ENCODE measurements around the gene EPB41L4B.

The EPB41L4B gene

DNA sequence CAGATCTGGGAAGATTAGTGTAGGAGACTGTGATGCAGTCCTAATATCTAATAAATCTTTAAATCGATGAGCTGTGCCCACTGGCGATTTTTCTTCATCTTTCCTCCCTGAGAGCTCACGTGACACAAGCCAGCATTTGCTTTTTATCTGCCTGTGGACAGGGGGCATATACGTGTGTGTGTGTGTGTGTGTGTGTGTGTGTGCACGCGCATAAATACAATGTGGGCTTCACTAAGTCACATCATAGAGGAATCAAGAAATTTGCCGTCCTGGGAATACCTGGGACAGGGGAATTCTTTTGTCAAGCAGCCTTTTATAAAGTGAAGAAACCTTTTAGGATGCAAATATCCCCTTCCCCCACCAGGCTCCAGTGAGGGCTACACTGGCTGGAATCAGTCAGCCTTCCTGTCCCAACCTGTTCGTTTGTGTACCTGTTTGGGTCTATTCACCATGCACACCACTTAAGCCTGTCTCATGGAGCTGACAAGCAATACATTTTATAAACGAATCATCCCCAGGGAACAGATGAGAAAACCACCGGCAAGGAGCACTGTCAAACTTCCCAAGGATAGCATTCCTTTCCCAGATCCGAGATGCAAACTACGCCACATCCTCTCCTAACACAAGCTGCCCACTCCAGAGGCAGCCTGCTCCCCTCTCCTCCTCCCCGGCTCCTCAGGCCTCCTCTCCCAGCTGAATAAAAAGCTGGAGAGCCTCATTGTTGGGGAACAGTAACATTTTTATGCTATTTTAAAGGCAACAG, 2.7 kb downstream of the EPB41L4B start:
- TF ChIP-seq, protein P1, sequence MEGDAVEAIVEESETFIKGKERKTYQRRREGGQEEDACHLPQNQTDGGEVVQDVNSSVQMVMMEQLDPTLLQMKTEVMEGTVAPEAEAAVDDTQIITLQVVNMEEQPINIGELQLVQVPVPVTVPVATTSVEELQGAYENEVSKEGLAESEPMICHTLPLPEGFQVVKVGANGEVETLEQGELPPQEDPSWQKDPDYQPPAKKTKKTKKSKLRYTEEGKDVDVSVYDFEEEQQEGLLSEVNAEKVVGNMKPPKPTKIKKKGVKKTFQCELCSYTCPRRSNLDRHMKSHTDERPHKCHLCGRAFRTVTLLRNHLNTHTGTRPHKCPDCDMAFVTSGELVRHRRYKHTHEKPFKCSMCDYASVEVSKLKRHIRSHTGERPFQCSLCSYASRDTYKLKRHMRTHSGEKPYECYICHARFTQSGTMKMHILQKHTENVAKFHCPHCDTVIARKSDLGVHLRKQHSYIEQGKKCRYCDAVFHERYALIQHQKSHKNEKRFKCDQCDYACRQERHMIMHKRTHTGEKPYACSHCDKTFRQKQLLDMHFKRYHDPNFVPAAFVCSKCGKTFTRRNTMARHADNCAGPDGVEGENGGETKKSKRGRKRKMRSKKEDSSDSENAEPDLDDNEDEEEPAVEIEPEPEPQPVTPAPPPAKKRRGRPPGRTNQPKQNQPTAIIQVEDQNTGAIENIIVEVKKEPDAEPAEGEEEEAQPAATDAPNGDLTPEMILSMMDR (IDR thresholded peaks at IDR 0.05) = no peak
- Mint-ChIP-seq H3K4me1 (peaks cover 55% of the 10 kb centered on the region), H3K27me3 (ENCODE audit: low read depth, poor library complexity) (peaks cover 55% of the 10 kb centered on the region), H3K27ac (no peak overlapping the region), H3K9me3 (no peaks in the 10 kb centered on the region), H3K4me3 (peak overlapping the region; percentile 77), H3K36me3 (ENCODE audit: low read depth) (no peaks in the 10 kb centered on the region)
- no peak for DNase-seq

DNA sequence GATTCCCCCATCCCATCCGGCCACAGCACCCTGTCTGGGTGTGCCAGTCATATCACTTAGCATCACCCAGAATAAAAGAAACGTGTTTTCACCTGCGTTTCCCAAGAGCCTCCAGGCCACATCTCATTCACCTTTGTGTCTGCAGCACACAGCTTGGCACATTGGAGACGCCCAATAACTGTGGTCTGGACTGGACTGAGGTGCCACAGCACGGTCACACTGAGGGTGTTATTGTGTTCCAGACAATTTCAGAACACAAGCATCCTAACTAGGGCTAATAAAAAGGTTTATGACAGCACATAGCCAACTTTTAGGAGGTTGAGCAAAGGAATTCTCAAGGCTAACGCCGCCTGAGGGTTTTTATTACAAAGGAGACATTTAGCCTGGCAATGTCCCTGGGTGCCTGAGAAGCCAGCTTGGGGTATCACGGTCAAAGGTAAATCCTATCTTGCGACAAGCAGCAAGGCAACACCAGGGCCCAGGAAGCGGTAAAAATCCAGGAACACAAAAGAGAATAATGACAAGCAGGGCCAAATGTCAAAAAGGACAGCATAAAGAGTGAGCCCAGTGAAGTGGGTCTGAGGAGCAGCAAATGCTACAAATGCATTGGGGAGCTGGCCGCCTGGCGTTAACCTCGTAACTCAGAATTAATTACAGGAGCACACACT, 3.4 kb downstream of the EPB41L4B start:
- DNase-seq = no peak
- TF ChIP-seq, protein P1 (IDR thresholded peaks at IDR 0.05) = no peak
- peak overlapping the region; percentile 77 for H3K4me3 Mint-ChIP-seq
- peaks cover 62% of the 10 kb centered on the region for H3K4me1 Mint-ChIP-seq
- H3K9me3 Mint-ChIP-seq = no peaks in the 10 kb centered on the region
- H3K27me3 Mint-ChIP-seq (ENCODE audit: low read depth, poor library complexity) = peaks cover 52% of the 10 kb centered on the region
- no peaks in the 10 kb centered on the region for H3K36me3 Mint-ChIP-seq (ENCODE audit: low read depth)
- no peak overlapping the region for H3K27ac Mint-ChIP-seq

DNA sequence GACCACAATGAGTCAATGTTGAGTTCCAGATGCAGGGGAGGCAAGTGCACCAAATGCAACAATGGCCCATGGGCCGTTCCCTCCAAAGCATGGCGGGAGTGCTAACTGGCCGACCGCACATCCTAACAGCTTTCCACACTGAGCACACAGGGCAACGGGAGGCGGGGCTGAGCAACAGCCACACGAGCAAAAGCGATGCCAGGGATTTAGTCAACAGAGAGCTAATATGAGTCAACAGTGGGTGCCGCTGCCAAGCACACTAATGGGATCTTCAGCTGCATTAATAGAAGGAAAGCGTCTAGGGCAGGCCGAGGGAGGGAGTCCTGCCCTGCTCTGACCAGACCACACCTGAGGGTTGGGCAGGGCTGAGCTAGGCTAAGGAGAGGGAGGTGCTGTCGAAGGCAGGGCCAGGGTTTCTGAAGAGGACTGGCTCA, 4.6 kb downstream of the EPB41L4B start:
- Mint-ChIP-seq H3K9me3 (no peaks in the 10 kb centered on the region), H3K36me3 (ENCODE audit: low read depth) (no peaks in the 10 kb centered on the region), H3K27me3 (ENCODE audit: low read depth, poor library complexity) (peaks cover 44% of the 10 kb centered on the region), H3K4me1 (peaks cover 74% of the 10 kb centered on the region), H3K4me3 (no peak overlapping the region), H3K27ac (no peak overlapping the region)
- no peak for DNase-seq
- TF ChIP-seq, protein P1 (IDR thresholded peaks at IDR 0.05) = no peak

DNA sequence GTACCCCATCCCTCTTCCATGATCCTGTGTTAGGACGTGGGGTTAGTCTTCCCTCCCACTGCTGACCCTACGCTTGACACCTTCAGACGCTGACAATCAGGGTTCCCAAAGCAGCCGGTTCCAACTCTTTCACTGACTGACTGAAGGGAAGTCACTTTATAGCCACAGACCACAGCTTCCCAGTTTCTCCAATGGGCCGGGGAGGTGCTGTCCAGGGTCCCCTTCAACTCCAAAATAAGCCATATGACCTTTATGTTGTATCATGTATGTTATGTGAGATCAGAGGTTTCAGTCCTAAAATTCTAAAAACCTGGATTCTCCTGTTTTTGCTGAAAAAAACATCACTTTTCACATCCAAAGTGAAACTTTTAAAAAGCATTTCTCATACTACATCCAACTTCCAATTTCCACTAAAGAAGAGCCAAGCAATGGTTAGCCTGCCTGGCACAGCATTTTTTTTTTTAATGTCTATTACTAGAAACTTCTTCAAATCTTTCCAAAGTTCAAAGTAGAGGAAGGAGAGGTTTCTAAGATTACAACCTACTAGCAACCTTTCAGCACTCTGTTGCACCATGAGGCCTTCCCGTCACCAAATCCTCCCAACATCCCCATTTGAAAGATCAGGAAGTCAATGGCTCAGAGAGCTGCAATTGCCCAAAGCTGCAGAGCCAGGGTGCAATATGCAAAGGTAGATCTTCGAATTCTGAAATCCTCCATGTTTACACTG, 5.2 kb downstream of the EPB41L4B start:
- H3K27ac Mint-ChIP-seq = no peak overlapping the region
- H3K9me3 Mint-ChIP-seq = no peaks in the 10 kb centered on the region
- H3K4me1 Mint-ChIP-seq = peaks cover 78% of the 10 kb centered on the region
- H3K27me3 Mint-ChIP-seq (ENCODE audit: low read depth, poor library complexity) = peaks cover 44% of the 10 kb centered on the region
- H3K4me3 Mint-ChIP-seq = peak overlapping the region; percentile 70
- TF ChIP-seq, protein P1 (IDR thresholded peaks at IDR 0.05) = no peak
- no peak for DNase-seq
- H3K36me3 Mint-ChIP-seq (ENCODE audit: low read depth) = no peaks in the 10 kb centered on the region

DNA sequence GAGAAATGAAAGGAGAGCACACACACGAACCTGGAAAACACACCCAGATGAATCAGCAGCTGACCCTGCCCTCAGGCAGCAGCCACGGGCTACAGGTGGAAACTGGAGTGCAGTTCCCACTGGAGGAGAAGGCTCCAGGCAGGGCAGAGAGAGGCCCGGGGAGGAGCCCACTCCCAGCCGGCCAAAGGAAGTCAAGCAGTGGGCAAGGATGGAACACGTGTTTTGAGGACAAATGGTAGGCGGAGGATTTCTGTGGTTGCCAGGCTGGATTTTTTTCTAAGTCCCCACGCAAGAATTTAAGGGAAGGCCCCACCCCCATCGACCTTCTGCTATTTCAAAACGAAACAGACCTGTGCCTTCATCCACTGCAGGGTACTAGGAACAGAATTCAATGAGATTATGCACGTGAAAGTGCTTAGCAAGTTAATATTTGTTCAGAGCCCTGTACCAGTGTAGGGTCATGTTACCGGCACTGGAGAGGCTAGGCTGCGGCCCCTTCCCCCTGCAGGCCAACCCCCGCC, 6.8 kb downstream of the EPB41L4B start:
- H3K4me3 Mint-ChIP-seq = peak overlapping the region; percentile 16
- no peaks in the 10 kb centered on the region for H3K36me3 Mint-ChIP-seq (ENCODE audit: low read depth)
- H3K4me1 Mint-ChIP-seq = peaks cover 86% of the 10 kb centered on the region
- H3K9me3 Mint-ChIP-seq = no peaks in the 10 kb centered on the region
- TF ChIP-seq, protein P1 (IDR thresholded peaks at IDR 0.05) = no peak
- DNase-seq = no peak
- no peak overlapping the region for H3K27ac Mint-ChIP-seq
- peaks cover 38% of the 10 kb centered on the region for H3K27me3 Mint-ChIP-seq (ENCODE audit: low read depth, poor library complexity)
